OCI-LY1 (cell line): Measurements from ENCODE around the gene EVA1B.

Source experiments
- H2AFZ ChIP-seq: fragments of 200-600 bp; sonication (generic), shearing (Covaris generic); 2 replicates; pipeline ENCODE4 v1.6.0; 2014; ENCODE audit warnings: antibody characterized with exemption, mild to moderate bottlenecking, low read length
- H3F3A ChIP-seq: fragments of 200-600 bp; sonication (generic), shearing (Covaris generic); 2 replicates; pipeline ENCODE4 v1.6.0; 2014; ENCODE audit warnings: mild to moderate bottlenecking, antibody characterized with exemption, low read length, moderate library complexity; ENCODE audit not compliant: insufficient read depth
- H3K27ac ChIP-seq: fragments of 200-600 bp; sonication (generic); 2 replicates; pipeline ENCODE4 v1.5.1; 2014; ENCODE audit warnings: low read length, mixed run types, mild to moderate bottlenecking, low read depth; ENCODE audit not compliant: poor library complexity, severe bottlenecking
- H3K27me3 ChIP-seq: fragments of 200-600 bp; sonication (generic); 2 replicates; pipeline ENCODE4 v1.6.0; 2014; ENCODE audit warnings: antibody characterized with exemption, mild to moderate bottlenecking, low read length, moderate library complexity; ENCODE audit not compliant: insufficient read depth
- H3K36me3 ChIP-seq: fragments of 200-600 bp; sonication (generic); 2 replicates; pipeline ENCODE4 v1.6.1; 2014; ENCODE audit warnings: mild to moderate bottlenecking, antibody characterized with exemption, low read length, moderate library complexity, mixed read lengths; ENCODE audit not compliant: insufficient read depth
- H3K4me1 ChIP-seq: fragments of 200-600 bp; sonication (generic); 2 replicates; pipeline ENCODE4 v1.5.1; 2014; ENCODE audit warnings: mild to moderate bottlenecking, low read length, moderate library complexity; ENCODE audit not compliant: insufficient read depth, severe bottlenecking
- H3K4me2 ChIP-seq: fragments of 200-600 bp; sonication (generic), shearing (Covaris generic); 2 replicates; pipeline ENCODE4 v1.6.1; 2014; ENCODE audit warnings: low read length
- H3K4me3 ChIP-seq: fragments of 200-600 bp; sonication (generic); 2 replicates; pipeline ENCODE4 v1.5.1; 2014; ENCODE audit warnings: low read length, low read depth, mild to moderate bottlenecking, mixed read lengths; ENCODE audit not compliant: poor library complexity, severe bottlenecking
- H3K79me2 ChIP-seq: fragments of 200-600 bp; shearing (Covaris generic); 2 replicates; pipeline ENCODE4 v1.6.1; 2016; ENCODE audit warnings: mixed run types, low read length, mixed read lengths; ENCODE audit not compliant: insufficient read depth
- H3K9ac ChIP-seq: fragments of 200-600 bp; sonication (generic), shearing (Covaris generic); 2 replicates; pipeline ENCODE4 v1.6.1; 2014; ENCODE audit warnings: mild to moderate bottlenecking, low read length, mixed read lengths
- H3K9me2 ChIP-seq: fragments of 200-600 bp; sonication (generic), shearing (Covaris generic); 2 replicates; pipeline ENCODE4 v1.6.1; 2014; ENCODE audit warnings: low read depth, mild to moderate bottlenecking, low read length, mixed read lengths
- H3K9me3 ChIP-seq: fragments of 200-600 bp; shearing (Covaris generic); 2 replicates; pipeline ENCODE4 v1.6.1; 2014; ENCODE audit warnings: low read length, mixed read lengths
- H4K20me1 ChIP-seq: fragments of 200-600 bp; sonication (generic), shearing (Covaris generic); 2 replicates; pipeline ENCODE4 v1.6.0; 2016; ENCODE audit warnings: mild to moderate bottlenecking, low read length; ENCODE audit not compliant: insufficient read depth
- EZH2 ChIP-seq: fragments of 200-600 bp; sonication (generic), shearing (Covaris generic); IDR thresholded peaks from 2 replicates; pipeline ENCODE4 v1.8.0; 2017; ENCODE audit warnings: borderline replicate concordance, mixed run types, mild to moderate bottlenecking, antibody characterized with exemption, low read length, moderate library complexity, mixed read lengths
- TF ChIP-seq, protein P1 (sequence below): fragments of 200-600 bp; sonication (generic), shearing (Covaris generic); IDR thresholded peaks from 2 replicates; pipeline ENCODE4 v1.5.1; 2017; ENCODE audit warnings: mild to moderate bottlenecking, antibody characterized with exemption, low read length, moderate library complexity, mixed read lengths

Gene EVA1B

DNA sequence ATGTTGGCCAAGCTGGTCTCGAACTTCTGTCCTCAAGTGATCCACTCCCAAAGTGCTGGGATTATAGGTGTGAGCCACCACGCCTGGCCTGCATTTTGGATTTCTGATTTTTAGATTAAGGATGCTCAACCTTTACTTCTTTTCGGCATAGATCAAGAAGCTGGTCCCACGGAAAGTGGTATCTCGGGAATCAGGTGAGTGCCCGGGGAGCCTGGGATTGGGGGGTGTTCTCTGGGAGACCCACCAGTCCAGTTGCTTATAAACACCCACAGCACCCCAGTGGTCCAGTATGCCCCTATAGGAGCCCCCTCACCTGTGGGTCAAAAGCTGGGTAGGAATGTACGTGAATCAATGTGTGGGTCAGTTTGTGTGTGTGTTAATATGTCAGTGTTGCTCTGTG, 14.0 kb downstream of the EVA1B start:
- TF ChIP-seq EZH2 = no peak
- TF ChIP-seq, protein P1, sequence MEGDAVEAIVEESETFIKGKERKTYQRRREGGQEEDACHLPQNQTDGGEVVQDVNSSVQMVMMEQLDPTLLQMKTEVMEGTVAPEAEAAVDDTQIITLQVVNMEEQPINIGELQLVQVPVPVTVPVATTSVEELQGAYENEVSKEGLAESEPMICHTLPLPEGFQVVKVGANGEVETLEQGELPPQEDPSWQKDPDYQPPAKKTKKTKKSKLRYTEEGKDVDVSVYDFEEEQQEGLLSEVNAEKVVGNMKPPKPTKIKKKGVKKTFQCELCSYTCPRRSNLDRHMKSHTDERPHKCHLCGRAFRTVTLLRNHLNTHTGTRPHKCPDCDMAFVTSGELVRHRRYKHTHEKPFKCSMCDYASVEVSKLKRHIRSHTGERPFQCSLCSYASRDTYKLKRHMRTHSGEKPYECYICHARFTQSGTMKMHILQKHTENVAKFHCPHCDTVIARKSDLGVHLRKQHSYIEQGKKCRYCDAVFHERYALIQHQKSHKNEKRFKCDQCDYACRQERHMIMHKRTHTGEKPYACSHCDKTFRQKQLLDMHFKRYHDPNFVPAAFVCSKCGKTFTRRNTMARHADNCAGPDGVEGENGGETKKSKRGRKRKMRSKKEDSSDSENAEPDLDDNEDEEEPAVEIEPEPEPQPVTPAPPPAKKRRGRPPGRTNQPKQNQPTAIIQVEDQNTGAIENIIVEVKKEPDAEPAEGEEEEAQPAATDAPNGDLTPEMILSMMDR = no peak
- no peak overlapping the region for H3K9ac ChIP-seq
- no peaks in the 10 kb centered on the region for H3F3A ChIP-seq
- no peaks in the 10 kb centered on the region for H3K9me2 ChIP-seq
- no peaks in the 10 kb centered on the region for H3K79me2 ChIP-seq
- peak overlapping the region; percentile 49 for H3K27ac ChIP-seq
- H3K4me3 ChIP-seq = no peak overlapping the region
- no peaks in the 10 kb centered on the region for H3K27me3 ChIP-seq
- no peak overlapping the region for H2AFZ ChIP-seq
- H3K36me3 ChIP-seq = peaks cover 29% of the 10 kb centered on the region
- no peaks in the 10 kb centered on the region for H3K9me3 ChIP-seq
- H3K4me1 ChIP-seq = peaks cover 37% of the 10 kb centered on the region
- 0 out of 2 replicates have a peak overlapping the region, but pooled peaks have one; percentile 68 for H3K4me2 ChIP-seq
- H4K20me1 ChIP-seq = no peaks in the 10 kb centered on the region

DNA sequence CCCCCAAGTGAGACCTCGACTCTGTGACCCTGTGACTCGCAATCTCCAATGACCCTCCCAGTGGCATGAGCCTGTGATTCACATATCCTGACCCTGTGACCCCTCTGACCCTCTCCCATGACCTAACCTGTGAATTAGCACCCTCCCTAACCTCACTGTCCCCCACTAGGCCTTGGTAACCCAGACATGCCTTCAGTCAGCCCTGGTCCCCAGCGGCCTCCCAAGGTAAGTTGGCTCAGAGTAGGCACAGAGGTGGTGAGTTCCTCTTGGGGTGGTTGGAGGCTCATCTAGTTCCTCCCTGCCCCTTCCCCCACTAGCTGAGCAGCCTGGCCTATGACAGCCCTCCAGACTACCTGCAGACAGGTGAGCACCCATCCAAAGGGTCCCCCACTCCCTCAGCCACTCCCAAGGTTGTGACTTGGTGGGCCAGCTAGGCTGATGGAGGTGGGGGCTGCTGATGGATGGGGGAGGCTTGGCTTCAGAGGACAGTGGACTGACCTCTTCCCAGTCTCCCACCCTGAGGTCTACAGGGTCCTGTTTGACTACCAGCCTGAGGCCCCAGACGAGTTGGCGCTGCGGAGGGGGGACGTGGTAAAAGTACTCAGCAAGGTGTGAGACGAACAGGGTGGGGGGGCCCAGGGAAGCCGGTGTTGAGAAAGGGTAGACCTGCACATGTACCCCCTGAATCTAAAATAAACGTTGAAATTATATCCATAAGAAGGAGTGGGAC, 15.7 kb downstream of the EVA1B start:
- H3K4me3 ChIP-seq = peak overlapping the region; percentile 62
- peak overlapping the region; percentile 49 for H3K27ac ChIP-seq
- H3K4me2 ChIP-seq = peak overlapping the region; percentile 68
- no peak for TF ChIP-seq EZH2
- TF ChIP-seq, protein P1 = no peak
- no peaks in the 10 kb centered on the region for H3K9me2 ChIP-seq
- no peaks in the 10 kb centered on the region for H3K79me2 ChIP-seq
- H3K36me3 ChIP-seq = peaks cover 43% of the 10 kb centered on the region
- no peaks in the 10 kb centered on the region for H4K20me1 ChIP-seq
- H3K9ac ChIP-seq = peak overlapping the region; percentile 56
- H3F3A ChIP-seq = no peaks in the 10 kb centered on the region
- H3K9me3 ChIP-seq = no peaks in the 10 kb centered on the region
- H3K4me1 ChIP-seq = peaks cover 44% of the 10 kb centered on the region
- no peak overlapping the region for H2AFZ ChIP-seq
- H3K27me3 ChIP-seq = no peaks in the 10 kb centered on the region

DNA sequence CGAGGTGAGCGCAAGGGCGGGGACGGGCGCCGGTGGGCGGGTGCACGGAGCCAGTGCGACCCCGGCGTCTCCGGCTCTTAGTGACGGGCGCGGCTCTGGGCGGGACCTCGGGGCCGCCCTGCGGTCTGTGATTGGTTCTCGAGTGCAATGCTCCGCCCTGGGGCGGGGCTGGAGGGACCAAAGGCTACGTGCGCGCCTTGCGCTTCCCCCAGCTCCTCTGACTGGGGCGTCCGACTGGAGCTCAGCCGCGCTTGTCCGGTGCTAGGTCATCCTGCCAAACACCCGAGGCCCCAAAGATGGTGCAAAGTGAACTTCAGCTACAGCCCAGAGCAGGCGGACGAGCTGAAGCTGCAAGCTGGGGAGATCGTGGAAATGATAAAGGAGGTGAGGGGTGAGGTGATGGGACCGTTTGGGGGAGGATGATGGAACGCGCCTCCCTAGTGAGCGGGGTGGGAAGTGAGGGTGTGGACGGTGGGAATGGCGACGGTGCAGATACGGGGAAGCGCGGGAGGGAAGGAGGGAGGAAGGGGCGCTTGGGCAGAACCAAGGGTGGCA, 16.5 kb downstream of the EVA1B start:
- TF ChIP-seq, protein P1 = no peak
- no peak for TF ChIP-seq EZH2
- Histone ChIP-seq H3K36me3 (peaks cover 45% of the 10 kb centered on the region), H3F3A (no peaks in the 10 kb centered on the region), H3K4me1 (peaks cover 44% of the 10 kb centered on the region), H3K27me3 (no peaks in the 10 kb centered on the region), H3K79me2 (no peaks in the 10 kb centered on the region), H3K9me2 (no peaks in the 10 kb centered on the region), H4K20me1 (no peaks in the 10 kb centered on the region), H3K9me3 (no peaks in the 10 kb centered on the region), H2AFZ (no peak overlapping the region), H3K9ac (peak overlapping the region; percentile 74), H3K4me3 (peak overlapping the region; percentile 62), H3K4me2 (peak overlapping the region; percentile 68), H3K27ac (no peak overlapping the region)
